ENCODE data around the gene PIRT.

GRCh38 chr17:10807704-10808128, 30.2 kb downstream of the PIRT start:
- TF ChIP-seq CTCF (IDR thresholded peaks at IDR 0.05; ENCODE audit: low read length) (no peak), EZH2 (IDR thresholded peaks at IDR 0.05; ENCODE audit: borderline replicate concordance, low read length) (no peak)
